HS-5 (cell line): Measurements from ENCODE around the gene RAP1GAP2.

Experiments
- DNase-seq: peaks from one replicate; pipeline ENCODE4 v3.0.0-alpha.2; 2012; ENCODE audit warnings: low read depth

RAP1GAP2 gene

DNA sequence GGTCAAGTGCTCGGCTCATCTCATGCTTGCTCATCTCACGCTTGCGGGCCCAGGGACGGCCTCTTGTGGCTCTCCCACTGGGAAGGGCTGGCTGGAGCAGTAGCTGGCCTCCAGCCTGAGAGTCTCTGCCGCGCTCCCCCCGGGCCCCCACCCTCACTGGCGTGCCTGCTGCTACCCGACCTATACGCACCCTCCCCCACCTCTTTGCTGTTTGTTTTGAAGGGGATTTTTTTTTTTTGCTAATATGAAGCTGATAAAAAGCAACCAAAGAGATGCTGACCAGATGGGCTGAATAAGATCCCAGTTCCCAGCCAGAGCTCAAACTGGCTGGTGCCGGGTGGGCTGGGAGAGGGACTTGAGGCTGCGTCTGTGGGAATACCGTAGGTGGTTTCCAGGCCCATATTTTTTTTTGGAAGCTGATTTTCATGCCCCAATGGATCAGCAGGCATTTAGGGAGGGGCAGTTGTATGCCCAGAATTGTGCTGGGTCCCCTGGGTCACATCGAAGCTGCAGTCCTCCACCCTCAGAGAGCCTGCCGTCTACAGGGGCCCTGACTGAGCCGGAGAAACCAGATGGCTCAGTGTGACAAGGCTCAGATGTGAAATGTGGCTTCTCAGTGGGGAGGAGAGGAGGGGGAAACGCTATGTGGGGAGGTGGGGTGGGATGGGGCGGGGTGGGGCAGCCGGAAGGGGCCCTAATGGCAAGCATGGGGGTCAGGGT, 115.0 kb downstream of the RAP1GAP2 start:
- no peak for DNase-seq

DNA sequence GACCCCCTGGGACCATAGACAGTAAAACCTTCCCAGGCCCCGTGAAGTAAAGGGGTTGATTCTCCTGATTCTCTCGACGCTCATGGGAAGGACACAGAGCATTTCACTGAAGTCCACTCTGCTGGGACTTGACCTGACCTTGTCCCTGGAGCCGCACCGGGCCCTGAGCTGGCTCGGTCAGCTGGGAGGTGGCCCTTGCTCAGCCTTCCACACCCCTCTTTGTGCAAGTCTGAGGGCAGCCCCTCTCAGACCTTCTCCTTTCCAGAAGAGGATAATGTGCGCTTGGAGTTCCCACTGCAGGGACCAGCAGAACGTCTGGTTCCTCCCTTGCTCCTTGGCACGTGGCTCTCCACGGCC, 115.5 kb downstream of the RAP1GAP2 start:
- DNase-seq = no peak

DNA sequence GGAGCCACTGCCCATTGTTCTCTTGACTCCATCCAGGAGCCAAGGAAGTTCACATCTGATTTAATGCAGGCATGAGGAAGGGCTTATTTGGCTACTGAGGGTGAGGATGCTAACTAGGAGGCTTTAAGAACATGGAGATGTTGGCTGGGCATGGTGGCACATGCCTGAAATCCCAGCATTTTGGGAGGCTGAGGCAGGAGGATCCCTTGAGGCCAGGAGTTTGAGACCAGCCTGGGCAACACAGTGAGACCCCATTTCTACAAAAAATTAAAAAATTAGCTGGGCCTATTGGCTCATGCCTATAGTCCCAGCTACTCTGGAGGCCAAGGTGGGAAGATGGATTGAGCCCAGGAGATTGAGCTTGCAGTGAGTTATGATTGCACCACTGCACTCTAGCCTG, 116.5 kb downstream of the RAP1GAP2 start:
- no peak for DNase-seq

DNA sequence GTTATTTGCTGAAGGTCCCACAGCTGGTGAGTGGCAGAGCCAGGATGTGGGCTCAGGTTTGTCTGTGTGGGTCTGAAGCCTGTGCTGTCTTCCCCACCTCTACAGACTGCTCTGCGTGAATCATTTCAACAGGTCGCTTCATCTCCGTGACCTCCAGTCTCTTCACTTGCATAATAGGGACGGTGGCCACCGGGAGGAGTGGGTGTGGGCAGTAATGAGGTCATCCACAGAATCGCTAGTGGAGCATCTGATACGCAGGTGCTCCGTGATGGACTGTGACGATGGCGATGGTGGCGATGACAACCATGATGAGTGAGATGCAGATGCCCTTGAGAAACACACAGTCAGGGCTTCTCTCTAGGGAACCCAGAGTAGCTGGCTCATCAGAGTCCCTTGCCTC, 120.2 kb downstream of the RAP1GAP2 start:
- DNase-seq = no peak

DNA sequence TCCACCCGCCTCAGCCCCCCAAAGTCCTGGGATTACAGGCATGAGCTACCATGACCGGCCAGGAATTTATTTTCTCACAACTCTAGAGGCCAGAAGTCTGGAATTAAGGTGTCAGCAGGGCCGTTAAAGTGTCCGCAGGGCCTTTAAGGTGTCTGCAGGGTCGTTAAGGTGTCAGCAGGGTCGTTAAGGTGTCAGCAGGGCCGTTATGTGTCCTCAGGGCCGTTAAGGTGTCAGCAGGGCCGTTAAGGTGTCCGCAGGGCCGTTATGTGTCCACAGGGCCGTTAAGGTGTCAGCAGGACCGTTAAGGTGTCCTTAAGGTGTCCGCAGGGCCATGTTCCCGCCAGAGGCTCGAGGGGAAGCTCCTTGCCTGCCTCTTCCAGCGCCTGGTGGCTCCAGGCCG, 125.2 kb downstream of the RAP1GAP2 start:
- no peak for DNase-seq

DNA sequence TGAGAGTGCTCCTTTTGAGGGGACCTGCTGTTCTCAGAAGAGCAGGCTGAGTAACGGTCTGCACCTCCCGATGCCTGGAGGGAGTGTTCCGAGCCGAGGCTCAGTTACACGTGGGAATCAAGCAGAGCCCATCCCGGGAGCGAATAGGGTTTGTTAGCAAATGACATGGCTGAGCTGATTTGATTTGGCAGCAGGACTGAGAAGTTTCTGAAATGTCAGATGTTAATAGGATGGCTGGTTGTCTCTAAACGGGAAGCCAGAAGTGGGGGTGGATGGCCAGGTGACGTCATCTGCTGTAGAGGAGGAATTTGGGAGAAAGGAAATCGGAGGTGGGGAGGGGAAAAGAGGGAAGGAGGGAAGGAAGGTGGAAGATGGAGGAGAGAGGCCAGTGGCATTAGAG, 128.0 kb downstream of the RAP1GAP2 start:
- no peak for DNase-seq

DNA sequence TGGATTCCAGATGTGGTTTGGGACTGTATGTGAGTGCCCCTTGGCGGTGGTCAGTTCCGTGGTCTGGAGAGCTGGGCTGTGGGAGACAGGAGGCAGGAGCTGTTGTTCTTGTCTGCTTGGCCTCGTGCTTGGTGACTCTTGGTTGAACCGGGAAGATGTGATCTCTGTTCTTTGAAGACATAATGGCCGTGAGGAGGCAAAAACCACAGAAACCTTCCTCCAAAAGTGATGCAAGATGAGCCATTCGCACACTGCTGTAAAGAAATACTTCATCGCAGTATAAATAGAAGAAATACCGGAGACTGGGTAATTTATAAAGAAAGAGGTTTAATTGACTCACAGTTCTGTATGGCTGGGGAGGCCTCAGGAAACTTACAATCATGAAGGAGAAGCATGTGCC, 128.8 kb downstream of the RAP1GAP2 start:
- DNase-seq = no peak

DNA sequence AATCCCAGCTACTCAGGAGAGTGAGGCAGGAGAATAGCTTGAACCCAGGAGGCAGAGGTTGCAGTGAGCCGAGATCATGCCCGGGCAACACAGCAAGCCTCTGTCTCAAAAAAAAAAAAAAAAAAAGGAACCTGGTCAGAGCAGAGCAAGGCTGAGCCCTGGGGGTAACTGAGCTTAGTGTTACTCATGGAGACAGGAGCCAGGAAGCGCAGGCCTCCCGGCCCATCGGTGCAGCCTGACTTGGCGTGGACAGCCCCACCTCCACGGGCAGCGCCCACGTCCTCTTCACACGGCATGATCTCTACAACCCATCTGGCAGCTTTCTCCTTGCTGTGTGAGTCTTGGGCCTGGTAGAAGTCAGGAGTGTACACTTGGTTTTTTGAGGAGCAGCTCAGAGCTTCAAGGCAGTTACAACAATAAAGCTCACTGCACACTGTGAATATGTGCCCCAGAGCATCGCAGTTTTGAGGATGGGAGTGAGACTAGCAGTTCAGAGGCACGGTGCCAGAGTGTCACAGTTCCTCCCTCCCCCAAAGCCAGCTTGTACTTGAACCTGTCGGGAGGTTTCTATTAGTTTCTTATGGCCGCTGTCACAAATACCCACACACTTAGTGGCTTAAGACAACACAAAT, 129.9 kb downstream of the RAP1GAP2 start:
- no peak for DNase-seq

DNA sequence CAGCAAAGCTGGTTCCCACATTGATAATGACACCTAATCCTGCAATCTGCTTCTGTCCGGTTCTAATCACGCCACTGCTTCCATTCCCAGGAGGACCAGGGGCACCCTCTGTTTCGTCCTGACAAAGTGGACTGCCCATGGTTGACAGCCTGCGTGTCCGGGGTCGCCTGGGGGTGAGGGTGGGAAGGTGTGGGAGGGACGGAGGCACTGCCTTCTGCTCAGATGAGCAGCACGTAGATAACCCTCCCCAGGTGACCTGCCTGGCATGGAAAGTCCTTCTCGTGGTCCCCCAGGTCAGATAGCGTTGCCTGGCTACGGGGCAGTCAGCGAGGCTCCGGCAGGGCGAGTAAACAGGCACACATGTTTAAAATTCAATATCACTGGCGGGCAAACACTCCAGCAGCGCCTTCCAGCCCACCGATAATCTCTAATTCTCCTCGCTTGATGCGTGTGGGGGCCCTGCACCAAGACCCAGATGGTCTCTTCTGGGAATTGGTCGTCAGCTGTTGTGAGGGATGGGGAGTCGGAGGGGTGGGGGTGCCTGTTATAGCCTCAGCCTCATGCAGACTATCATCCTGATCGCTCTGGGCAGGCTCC, 132.2 kb downstream of the RAP1GAP2 start:
- no peak for DNase-seq

DNA sequence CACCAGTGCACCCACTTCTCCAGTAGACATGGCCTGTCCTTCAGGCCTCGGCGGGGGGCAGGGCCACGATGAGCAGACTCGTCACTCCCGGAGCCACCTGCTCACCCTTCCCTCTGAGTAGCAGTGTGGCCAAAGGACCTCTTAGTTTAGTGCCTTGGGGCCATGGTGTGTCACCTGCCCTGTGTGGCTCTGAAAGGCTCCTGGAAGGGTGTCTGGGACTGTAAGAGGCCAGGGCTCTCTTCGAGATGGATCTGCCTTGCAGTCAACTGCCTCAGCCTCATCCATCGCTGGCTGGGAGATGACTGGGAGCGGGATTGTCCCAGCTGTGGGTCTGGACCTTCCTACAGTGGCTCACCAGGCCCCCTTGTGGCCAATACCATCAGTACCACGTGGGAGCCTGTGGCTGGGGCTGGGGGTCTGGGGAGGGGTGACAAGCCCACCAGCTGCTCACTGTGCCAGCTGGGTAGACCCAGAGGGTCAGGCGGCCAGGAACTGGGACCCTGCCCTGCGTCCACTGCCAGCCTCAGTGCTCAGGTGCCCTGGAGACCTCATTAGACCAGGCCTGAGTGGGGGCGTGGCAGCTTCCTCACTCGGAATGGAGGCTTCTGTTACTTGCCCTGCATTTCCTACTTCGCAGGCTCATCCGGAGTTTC, 133.8 kb downstream of the RAP1GAP2 start:
- no peak for DNase-seq

DNA sequence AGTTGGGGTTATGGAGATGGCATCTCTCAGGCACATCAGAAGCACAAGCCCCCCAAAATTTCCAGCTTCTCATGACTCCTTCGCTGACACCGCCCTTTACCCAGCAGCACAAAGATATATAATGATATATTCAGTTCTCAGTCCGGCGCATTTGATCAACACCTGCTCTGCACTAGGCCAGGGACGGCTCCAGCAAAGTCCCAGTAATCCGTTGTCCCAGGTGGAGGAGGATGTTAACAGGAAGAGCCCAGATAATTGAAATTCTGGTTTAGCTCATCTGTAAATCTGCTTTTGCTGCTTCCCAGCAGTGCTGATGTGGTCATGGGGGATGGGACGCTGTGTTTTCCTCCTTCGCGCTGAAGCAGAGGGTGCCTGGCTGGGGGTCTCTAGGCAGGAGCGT, 135.6 kb downstream of the RAP1GAP2 start:
- no peak for DNase-seq

DNA sequence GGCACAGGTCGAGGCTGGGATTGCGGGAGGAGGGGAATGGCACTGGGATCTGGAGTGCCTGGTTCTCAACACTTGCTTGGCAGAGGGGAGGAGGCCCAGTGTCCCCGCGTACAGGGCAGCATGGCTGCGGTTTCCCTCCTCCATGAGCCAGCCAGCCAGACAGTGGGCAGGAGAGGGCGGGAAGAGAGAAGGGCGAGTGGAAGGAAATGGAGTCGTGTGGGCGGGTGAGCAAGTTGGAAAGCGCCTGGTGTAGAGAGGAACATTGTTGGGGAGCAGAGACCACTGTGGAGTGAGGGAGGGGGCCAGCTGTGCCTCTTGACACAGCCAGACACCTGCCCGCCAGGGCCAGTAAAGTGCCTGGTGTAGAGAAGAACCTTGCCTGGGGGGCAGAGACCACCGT, 136.7 kb downstream of the RAP1GAP2 start:
- no peak for DNase-seq

DNA sequence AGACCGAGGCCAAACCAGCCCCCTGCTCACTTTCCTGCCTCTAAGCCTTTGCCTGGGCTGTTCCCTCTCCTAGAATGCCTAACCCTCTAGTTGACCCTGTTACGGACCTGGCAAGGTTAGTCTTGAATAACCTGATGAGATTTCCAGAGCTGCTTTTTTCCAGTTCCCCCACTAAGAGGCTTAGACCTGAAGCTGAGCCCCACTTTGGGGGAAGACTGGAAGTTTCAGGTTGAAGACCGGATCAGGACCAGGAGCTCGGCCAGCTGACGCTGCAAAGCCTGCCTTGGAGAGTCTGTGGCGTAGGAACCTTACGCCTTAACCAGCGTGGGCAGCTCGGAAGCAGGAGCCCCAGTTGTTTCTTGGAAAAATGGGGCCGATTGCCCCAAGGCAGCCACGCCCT, 137.4 kb downstream of the RAP1GAP2 start:
- no peak for DNase-seq

DNA sequence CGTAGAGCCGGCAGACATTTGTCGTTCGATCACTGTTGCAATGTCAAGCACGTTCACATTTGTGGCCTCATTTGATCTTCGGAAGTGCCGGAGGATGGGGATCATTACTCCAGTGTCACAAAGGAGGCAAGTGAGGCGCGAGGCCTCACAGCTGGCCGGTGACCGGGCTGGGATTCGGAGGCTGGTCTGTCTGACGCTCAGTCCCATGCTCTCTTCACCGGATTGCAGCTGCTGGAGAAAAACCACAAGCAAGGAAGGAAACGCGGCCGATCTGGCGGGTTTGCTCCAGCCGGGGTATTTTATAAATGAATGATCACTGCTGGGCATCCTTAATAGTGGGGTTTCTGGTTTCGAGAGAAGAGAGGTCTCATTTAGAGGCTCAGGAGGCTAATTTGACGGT, 139.4 kb downstream of the RAP1GAP2 start:
- DNase-seq = no peak

DNA sequence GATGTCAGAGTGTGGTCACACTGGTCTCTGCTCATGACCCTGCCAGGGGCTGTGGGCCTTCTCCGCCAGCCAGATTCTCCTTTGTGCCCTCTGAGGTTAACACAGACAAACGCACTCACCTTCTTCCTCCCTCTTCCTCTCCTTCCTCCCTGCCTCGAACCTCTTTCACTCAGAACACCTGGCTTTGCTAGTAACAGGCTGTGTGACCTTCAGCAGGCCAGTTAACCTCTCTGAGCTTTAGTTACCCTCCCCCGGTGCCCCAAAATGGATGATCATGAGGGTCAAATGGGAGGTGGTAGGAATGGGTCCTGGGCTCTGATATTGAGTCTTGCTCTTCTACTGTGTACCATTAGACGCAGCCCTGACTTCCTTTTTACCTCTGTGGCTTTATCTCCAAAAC, 140.1 kb downstream of the RAP1GAP2 start:
- no peak for DNase-seq

DNA sequence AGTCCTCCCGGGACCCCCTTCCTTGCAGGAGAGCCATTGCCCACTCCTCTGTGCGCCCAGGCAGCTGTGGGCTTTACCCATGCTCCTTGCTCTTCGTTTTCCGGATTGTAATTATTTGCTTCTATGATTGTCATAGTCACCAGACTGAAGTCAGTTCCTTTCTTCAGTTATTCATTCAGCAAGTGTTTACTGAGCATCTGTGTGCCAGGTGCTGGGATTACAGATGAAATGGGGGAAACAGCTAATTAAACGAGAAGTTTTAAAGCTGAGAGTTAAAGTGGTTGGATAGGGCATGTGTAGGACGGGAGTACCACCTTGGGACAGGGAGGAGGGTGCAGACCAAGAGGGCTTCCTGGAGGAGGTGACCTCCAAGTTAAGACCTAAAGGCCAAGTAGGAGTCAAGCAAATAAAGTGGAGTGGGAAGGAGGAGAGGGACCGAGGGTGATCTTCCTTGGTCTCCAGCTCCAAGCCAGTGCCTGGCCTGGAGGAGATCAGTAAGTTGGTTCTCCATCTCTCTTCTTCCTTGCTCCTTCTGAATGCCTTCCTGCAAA, 140.6 kb downstream of the RAP1GAP2 start:
- DNase-seq = no peak

DNA sequence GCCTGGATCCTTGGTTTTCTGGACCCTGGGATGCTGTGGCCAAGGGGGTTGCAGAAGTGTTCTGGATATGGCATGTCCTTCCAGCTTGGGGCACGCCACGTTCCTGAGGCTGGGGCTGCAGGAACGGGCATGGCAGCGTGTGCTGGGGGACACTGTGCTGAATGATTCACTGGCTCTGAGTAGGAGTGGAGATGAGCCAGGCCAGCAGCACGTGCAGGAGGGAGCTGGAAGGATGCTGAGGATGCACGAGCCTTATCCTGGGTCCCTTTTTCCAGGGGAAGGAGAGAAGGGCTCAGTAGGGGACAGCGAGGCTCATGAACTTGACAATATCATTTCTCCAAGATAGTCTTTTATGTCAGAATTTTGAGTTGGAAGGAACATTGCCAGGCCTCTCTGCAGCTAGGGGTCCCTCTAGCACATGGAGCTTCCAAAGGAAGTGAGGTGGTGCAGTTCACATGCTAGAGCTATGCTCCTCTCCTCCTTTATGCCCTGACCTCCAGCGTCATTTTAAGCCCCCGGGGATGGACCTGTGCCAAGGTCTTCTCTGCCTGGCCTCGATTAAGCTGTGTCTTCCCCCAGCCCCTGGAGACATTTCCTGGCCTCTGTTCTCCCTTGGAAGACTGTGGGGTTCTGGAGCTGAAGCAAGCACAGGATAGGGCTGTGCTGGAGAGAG, 141.2 kb downstream of the RAP1GAP2 start:
- no peak for DNase-seq

DNA sequence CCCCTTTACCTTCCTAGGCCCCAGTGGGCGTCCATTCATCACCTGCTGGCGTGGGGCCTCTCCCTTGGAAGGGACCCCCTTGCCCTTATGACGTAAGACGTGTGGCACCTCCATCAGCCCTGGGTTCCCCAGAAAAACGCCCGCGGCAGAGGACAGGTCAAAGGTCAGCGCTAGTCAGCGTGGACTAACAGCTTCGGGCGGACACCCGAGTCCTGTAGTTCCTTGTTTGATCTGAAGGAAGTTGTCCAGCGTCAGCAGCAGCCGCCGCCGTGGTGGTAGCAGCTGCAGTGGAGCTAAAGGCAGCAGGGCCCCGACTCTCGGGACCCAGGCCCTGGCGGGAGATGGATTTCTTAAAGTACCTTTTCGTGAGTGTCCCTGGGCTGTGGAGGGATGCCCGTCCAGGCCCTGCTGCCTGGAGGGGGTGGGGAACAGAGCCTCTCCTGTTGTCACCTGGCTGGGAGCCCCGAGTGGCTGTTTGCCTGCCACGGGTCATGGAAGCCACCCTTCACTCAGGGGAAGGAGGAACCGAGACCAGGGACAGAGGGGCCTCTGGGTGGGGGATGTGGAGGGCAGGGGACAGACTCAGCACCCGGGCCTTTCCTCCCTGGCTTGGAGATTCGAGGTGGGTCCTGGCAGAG, 143.6 kb downstream of the RAP1GAP2 start:
- no peak for DNase-seq

DNA sequence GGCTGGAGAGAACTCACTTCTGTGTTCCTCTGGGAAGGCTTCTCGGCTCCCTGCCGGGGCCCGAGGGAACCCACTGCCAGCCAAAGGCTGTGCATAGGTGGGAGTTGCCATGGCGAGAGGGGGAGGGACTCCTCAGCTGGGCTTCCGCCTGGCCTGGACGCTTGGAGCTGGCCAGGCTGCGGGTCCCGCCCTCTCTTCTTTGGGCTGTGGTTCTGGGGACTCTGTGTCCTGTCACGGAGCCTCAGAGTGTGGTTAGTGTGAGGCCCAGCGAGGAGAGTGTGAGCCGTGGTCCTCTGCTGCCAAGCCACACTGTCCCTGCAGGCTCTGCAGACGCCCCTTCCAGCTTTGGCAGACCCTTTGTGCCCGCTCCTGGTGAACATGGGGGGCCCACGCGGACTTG, 144.1 kb downstream of the RAP1GAP2 start:
- no peak for DNase-seq

DNA sequence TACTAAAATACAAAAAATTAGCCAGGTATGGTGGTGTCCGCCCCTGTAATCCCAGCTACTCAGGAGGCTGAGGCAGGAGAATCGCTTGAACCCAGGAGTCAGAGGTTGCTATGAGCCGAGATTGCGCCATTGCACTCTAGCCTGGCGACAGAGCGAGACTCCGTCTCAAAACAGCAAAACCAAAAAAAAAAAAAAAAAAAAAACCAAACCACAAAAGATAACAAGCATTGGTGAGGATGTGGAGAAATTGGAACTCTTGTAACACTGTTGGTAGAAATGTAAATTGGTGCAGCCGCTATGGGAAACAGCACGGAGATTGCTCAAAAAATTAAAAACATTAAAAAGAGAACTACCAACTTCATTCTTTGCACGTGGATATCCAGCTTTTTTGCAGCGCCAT, 147.7 kb downstream of the RAP1GAP2 start:
- DNase-seq = no peak

DNA sequence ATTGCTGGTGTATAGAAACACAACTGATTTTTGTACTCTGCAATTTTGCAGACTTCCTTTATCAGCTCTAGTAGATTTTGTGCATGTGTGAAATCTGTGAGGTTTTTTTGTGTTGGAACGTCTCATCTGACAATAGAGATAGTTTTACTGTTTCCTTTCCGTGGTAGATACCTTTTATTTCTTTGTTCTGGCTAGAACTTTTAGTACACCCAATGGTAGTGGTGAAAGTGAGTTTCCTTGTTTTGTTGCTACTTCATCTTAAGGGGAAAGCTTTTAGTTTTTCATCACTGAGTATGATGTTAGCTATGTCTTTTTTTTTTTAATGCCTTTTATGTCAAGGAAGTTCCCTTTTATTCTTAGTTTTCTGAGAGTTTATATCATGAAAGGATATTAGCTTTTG, 149.1 kb downstream of the RAP1GAP2 start:
- DNase-seq = no peak

DNA sequence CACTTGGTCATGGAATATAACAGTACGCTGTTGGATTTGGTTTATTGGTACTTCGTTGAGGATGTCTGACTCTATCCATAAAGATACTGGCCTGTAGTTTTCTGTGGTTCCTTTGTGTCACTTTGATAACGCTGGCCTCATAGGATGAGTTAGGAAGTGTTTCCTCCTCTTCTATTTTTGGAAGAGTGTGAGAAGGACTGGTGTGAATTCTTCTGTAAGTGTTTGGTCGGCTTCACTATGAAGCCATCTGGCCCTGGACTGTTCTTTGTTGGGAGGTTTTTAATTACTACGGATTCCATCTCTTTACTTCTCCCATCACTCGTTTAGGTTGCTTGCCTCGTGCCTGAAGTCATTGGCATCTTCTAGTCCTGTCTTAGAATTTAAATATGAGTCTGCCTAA, 149.9 kb downstream of the RAP1GAP2 start:
- no peak for DNase-seq
